SHP77 treated with DMSO at 0.1 percent for 48 hours (cell line): ENCODE data around the gene STRBP.
"Not testable (repeated sequence)": the region's sequence is repeated elsewhere in the genome, so short reads cannot be mapped to it uniquely, and the experiment has no call there.

Experiments
- DNase-seq: peaks from one replicate; lab custom pipeline; 2025; lab: John Stamatoyannopoulos, UW

STRBP gene

DNA sequence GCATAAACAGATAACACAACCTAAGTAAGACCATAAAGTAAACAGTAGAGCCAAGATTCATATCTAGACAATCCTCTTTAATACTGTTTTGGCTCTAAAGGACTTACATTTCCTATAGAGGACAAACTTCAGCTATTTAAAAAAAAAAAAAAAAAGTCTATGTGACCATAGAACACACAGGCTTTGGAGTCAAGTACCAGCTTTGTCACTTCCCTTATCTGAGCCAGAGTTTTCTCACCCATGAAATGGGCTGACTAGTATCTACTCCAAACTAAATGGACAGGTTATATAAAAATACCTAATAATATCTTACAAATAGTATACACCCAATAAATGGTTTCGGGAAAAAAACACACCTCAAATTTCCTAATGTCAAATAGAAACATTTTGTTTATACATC lies 81.3 kb downstream of the STRBP start:
- no peak for DNase-seq

DNA sequence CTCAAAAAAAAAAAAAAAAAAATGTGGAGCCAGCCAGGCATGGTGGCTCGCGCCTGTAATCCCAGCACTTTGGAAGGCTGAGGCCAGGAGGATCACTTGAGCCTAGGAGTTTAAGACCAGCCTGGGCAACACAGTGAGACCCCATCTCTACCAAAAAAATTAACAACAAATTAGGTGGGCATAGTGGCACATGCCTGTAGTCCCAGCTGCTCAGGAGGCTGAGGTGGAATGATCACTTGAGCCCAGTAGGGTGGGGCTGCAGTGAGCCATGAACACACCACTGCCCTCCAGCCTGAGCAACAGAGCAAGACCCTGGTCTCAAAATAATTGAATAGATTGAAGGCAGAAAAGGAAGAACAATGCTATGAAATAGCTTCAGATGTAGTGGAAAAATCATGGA lies 82.4 kb downstream of the STRBP start:
- DNase-seq, result not testable (repeated sequence)

DNA sequence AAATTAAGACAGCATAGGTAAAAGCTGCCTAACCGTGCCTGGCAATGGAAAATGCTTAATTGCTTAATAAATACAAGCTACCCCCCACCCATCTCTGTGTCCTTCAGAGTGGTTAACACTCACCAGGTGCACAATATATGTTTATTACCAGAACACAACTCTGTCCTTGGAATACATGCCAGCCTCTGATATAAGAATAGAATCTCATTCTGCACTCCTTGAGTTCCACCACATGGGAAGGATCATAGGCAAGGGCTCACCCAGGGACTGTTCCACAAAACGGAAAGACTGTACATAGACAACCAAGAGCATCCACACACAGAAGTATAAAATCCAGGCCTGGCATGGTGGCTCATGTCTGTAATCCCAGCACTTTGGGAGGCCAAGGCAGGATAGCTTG lies 91.4 kb downstream of the STRBP start:
- no peak for DNase-seq

DNA sequence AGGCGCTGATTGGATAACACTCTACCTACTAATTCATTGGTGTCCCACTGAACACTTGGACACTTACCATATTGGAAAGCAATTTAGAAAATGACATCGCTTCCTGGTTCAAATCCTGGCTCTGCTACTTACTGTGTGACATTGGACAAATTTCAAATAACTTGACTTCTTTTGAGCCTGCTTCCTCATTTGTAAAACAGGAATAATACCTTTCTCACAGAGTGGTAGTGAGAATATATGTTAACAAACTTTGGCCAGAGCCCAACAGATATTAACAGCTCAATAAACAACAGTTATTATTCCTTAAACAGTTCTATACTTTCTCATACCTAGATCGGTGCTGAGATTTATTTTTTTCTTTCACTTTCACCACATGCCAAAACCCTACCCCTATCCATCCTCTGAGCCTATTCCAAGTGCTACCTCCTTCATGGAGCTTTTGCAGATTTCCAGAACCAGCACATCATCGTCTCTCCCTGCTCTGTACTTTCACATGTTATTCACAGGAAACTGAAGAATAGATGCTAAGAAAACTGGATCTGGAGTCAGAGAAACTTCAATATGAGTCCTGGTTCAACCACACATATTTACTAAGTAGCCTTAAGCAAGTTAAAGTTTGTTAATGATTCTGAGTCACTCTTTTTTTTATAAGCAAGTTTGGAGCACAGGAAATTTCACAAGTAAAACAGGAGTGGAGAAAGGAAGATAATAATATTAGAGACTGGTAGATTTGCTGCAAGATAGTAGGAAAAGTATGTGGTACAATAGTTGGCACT lies 92.3 kb downstream of the STRBP start:
- no peak for DNase-seq

DNA sequence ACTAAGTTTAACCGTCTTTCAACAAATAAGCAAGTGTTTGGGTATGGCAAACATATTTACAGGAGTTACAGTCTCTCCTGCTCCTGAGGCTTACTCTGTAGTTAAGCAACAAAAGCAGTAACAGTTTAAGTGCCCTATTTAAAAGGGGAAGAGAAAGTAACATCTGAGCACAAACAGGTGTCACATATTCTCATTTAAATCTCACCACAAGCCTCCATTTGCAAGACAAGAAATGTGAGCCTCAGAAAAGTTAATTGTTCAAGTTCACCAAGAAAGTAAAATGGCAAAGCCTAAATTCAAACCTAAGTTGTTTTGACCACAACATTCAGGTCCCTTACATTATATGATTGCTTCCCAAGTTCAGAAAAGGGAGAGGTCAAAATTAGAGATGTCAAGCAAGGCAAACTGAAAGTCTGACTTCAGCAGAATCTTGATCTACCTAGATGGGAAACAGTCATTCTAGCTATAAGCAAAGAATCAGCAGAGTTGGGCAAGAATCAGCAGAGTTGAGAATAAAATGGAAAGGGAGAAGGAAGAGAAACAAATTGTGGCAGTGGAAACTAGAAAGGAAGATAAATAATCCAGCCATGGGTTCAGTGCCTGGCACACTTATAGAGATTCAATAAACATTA lies 93.4 kb downstream of the STRBP start:
- no peak for DNase-seq

DNA sequence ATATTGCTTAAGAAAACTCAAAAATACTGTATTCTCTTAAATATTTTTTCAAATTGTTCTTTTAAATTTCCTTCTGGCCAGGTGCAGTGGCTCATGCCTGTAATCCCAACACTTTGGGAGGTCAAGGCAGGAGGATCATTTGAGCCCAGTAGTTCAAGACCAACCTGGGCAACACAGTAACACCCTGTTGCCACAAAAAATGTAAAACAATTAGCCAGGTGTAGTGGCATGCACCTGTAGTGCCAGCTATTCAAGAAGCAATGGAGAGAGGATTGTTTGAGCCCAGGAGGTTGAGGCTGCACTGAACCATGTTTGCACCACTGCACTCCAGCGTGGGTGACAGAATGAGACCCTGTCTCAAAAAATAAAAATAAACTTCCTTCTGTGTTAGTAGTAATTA lies 94.3 kb downstream of the STRBP start:
- no peak for DNase-seq

DNA sequence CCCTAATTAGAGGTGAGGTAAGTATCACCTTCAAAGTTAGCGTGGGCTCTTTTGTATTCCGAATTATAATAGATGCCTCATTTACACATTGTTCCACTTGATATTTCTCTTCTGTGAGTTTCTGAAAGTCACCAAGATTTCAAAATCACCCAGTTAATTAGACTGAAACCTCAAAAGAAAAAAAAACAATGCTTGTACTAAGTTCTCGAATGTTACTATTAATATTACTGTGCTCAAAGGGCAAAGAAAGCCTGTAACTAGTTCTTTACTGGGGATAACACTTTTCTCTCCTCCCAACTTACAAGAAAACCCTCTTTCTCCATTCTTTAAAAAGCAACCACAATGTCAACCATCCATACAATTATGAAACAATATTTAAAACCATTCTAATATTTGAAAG lies 98.5 kb downstream of the STRBP start:
- no peak for DNase-seq

DNA sequence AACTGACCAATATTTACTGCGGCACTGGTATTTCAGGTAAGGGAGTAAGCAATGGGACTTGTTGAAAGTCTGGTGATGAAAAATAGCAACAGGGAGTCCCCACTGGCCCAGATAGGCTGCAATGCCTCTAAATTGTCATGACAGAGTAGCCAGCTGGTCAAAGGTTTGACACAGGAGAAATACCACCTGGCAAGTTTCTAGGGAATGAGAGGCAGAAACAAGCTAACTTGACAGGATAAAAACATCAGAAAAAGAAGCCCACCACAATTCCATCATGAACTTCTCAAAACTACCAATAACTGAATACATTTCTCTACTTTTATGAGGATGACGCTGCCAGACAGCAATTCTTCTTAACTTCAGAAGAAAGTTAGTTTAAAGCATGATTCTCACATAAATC lies 99.8 kb downstream of the STRBP start:
- DNase-seq, result no peak

DNA sequence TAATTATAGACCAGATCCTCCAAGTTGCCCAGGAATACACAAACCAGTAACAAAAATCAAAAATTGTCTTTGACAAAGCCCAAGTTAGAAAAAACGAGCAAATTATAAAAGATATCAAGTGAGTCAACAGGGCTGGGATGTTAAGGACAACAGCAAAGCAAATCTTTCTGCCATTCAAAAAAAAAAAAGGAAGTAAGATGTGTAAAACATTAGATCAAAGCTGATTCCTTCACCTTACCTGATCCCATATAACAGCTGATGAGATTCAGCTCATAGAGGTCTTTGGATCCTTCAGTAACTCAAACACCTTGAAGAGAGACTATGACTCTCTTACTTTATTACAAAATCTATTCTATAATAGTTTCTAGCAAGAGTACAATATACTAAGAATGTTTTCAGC lies 100.9 kb downstream of the STRBP start:
- DNase-seq, result no peak

DNA sequence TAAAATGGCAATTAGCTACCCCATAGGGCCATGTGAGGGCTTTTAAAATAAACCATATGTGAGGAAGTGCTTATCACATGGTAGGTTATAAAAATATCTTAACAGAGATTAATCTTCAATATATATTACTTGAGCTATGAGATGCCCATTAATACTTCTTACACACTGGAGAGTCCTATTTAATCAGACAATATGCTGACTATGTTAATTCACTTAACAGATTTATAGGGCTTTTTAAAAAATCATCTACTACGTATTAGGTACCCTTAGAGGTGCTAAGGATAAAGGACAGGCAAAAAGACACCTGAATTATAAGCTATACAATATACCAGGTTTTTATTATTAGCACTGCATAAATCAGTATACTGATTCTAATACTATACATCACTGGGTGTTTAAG lies 102.6 kb downstream of the STRBP start:
- no peak for DNase-seq

DNA sequence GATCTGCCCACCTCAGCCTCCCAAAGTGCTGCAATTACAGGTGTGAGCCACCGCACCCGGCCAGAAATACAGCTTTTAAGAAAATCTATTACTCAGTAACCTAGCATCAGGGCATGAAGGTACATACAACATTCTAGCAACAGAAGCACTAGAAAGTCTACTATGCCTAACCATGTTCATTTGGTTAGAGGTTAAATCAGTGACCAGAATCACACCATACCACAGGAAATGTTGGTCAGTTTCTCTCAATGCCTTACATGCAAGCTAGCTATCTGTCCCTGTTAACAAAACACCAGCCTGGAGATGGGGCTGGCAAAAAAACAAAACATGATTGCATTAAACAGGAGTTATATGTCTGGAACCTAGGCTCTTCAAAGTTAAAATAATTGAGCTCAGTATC lies 104.1 kb downstream of the STRBP start:
- DNase-seq, result no peak

DNA sequence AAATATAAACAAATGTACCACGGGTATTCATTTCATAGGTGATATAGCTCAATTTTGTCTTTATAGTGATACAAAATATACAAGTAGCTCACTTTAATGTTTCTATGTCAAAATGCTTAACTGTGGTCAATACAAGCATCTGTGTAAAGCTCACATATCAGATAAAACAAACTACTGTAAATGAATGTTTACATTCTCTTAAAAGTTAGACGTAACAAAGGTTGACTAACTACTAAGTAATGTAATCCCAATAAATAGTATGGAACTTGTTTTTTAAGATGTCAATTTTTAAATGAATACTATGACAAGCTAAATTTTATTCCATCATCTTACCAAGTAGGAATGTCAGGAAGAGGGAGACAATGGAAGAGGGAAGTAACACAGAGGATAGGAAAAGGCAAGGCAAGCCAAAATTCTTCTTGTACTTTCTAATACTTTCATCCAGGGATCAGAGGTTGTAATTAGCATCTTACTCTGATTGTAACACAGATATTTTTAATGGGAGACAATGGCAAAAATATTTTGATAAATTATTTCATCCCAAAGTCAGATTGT lies 105.5 kb downstream of the STRBP start:
- no peak for DNase-seq

DNA sequence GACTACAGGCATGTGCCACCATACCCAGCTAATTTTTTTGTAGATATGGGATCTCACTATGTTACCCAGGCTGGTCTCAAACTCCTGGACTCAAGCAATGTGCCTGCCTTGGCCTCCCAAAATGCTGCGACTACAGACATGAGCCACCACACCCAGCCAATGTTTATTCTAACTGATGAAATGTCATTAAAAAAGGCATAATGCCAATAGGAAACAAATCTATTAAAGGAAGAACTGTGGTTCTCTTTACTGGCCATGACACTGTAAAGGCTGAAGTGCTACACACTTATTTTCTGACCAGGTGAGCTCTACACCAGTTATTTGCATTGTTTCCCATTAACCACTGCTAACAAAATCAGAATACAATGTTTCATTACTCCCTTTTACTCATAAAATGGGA lies 106.0 kb downstream of the STRBP start:
- DNase-seq, result no peak

DNA sequence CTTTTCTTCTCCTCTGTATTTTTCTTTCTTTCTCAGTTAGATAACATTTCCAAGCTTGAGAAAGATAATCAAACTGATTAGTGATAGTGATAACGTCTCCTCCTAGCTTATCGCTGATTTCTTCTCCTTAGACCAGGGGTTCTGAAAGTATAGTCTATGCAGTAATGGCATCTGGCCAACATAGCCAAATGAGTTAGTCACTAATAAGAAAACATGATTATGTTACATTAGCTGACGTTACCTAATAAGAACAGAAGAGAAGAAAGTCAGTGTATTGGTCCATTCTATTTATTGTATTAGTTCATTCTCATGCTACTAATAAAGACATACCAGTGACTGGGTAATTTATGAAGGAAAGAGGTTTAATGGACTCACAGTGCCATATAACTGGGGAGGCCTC lies 111.2 kb downstream of the STRBP start:
- DNase-seq, result no peak

DNA sequence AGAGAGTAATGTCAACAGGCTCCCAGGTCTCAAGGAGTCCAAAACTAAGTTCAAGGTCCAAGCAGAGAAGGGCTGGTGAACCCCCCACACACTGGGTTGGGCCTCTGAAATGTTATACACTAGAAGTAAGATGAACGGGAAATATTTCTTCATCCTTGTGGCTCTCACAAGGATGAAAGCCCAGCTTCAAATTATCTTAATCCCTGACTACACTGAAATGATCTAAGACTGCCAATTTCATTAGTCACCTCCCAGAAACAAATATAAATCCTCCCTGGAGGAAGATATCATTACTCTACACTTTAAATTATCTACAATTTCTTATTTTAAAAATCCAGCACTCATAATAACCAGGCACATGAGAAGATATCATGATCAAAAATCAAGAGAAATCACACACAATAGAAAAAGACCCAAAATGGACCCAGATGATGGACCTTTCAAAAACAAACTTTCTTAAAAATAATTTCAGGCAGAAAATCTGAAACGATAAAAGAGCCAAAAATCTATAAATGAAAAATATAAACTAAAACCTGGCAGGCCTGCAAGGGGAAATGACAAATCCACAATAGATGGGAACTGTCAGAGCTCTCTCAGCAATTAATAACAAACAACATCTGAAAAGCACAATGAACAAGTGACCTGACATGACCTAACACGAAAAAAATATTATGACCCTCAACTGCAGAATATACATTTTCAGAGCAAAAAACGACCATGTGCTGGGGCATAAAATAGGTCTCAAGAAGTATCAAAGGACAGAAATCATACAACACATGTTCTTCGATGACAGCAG lies 117.5 kb downstream of the STRBP start:
- DNase-seq, result no peak

DNA sequence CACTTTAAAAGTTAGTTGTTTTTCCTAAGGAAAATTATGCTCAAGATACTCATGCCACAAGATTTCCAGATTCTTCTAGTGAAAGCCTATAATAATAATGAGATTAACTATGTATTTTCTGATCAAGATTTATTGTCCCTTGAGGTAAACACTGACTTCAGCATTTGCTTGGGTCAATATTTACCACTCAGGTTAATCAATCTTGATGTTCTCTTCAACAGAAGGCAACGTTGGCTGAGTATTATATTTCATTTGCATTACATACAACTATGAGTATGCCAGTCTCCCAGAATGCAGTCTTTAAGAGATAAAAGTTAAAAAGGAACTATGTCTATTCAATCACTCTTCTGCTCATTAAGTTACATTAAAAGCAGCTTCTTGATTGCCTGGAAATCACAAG lies 119.3 kb downstream of the STRBP start:
- no peak for DNase-seq

DNA sequence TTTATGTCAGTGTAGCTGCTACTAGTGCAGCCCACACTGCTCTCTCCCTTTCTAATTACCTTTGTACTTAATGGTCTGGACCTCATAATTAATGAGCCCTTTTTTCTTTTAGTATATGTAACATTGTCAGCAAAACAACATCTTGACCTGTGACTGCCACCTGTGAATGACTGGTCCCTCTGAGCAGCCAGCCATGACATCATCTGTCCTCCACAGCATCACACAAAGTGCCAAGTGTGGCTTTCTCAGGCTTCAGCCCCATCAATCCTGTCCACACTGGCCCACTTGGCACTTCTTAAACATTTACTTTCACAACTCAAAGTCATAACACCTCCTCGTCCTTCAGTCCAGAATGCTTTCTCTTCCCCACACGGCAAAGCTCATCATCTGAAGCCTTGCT lies 130.2 kb downstream of the STRBP start:
- DNase-seq, result no peak

DNA sequence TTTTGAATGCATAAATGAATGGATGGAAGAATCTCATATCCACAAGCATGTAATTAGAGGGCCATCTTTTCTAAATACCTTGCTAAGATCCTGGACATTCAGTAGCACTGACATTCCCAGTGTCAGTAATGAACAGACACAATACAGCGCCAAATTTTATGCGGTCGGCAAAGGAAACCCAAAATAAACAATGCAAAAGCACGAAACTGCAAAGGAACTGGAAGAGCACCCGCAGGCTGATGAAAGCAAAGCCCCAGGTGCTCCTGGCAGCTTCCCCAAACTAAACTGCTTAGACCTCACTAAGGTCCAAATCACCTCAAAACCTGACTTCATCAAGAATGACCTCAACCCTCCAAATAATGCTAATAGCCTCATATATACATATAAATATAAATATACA lies 133.0 kb downstream of the STRBP start:
- DNase-seq, result no peak

DNA sequence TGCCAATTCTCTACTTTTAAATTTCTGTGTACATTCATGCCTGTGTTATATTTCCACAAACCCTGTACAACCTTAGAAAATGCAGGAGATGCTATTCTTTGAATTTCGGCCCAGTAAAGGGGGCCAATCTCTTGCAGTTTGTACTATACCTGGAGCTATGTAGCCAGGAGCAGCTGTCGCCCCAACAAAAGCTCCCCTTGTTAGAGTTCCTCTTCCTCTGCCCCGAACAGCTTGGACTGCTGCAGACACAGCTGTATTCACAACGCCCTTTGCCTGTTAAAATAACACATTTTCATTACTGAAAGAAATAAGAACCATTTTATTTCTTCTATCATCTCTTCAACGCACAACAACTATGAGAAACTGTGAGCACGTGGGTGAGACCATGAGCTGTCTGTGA lies 135.7 kb downstream of the STRBP start:
- DNase-seq, result no peak

DNA sequence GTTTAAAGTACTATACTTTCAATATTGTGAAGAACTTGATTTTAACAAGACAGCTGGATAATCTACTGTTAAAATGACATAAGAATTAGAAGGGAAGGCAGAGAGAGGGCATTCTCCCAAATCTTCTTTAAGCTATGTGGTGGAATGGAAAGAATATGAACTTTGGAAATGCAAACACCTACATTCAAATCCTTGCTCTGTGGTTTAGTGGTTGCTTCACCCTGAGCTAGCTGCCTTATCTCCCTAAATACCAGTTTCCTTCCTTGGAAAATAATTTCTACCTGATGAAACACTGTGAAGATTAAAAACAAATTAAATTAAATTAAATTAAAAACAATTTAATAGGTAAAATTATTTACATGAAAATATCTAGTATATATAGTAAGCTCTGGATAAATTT lies 136.4 kb downstream of the STRBP start:
- DNase-seq, result no peak

DNA sequence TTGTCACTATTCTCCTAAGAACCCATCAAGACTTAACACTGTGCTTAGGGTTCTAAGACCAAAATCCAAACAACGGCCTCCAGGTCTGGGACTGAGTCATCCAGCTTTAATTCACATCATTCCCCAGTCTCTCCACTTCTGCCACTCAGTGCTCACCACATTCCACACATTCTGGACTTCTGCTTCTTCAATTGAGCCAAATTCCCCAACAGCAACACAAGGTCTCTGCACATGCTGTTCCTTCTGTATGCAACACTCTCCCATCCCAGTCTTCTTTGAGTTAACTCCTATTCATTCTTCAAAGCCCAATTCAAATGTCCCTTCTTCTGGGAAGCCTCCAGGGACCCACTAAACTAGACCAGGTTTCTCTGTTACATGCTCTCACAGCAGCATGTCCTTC lies 137.1 kb downstream of the STRBP start:
- no peak for DNase-seq

DNA sequence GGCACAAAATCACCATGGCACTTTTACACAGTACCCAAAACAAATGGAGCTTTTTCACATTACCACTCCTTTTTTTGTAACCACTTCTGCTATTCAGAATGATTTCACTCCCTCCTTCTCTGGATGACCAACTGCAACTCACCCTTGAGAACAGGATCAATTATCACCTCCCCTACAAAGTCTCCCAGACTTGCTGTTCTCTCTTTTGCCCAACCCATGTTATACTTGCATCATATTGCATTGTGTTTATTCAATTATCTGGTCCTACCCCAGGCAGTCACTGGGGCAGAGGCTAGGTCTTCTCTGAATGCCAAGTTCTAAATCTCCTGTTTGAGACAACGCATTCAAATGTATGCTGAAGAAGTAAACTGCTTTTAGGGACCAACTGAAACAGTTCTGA lies 139.0 kb downstream of the STRBP start:
- no peak for DNase-seq

DNA sequence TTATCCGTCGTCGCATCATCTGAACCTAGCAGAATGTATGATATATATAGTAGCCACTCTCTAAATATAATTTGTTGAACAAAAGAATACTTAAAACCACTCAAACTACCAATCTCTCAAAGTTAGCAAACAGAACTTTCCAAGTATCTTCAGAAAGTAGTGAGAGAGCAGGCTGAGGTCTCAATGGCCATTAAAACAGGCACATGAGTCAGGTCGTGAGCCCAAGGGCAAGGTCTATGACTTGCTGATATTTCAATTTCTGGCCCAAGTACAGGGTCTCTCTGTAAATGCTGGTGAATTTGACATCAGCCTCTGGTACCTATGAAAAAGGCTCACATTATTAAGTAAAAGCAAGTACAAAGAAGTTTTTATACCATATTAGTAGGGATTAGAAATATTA lies 139.8 kb downstream of the STRBP start:
- DNase-seq, result no peak
